ENCODE results near the gene ARHGAP8. TPM values are rescaled to one million over a fixed set of nuclear protein-coding genes. Genes with fewer than 3 reads are reported as not detected.

ARHGAP8 gene
- total and polyA plus RNA-seq, 2 experiments from 2014 or later = 62.8 to 64.9 TPM

- Mint-ChIP-seq H3K4me3 (no peak overlapping the region), H3K27me3 (ENCODE audit: insufficient read depth, low read depth, poor library complexity) (peaks cover 5% of the 10 kb centered on the region), H3K27ac (no peak overlapping the region), H3K4me1 (peaks cover 2% of the 10 kb centered on the region; the same call in 1 of the 3 replicates), H3K9me3 (peaks cover 3% of the 10 kb centered on the region; the same call in 2 of the 3 replicates), H3K36me3 (ENCODE audit: low read depth) (peaks cover 47% of the 10 kb centered on the region)
- TF ChIP-seq CTCF (conservative IDR thresholded peaks at IDR 0.05; ENCODE audit: low read depth in 2 of 2) = peak; percentile 57 to 70
- TF ChIP-seq EZH2 (IDR thresholded peaks at IDR 0.05; ENCODE audit: low read depth, unreplicated experiment) = no peak
- ATAC-seq (peak; percentile 96), DNase-seq (ENCODE audit: low spot score) (peak; percentile 66)
- H4K20me1 ChIP-seq (replicated peaks; ENCODE audit: insufficient read depth) = peaks cover 7% of the 10 kb centered on the region; the same call in 1 of the 2 replicates
- no peaks in the 10 kb centered on the region for H3K9me2 ChIP-seq (ENCODE audit: insufficient read depth)
- no peaks in the 10 kb centered on the region for H3K27me3 ChIP-seq (ENCODE audit: insufficient read depth)
- H3K4me3 ChIP-seq = no peak overlapping the region
- H3K4me1 ChIP-seq (ENCODE audit: insufficient read depth) = no peaks in the 10 kb centered on the region
- no peaks in the 10 kb centered on the region for H3K79me2 ChIP-seq (replicated peaks; ENCODE audit: insufficient read depth)
- no peaks in the 10 kb centered on the region for H3F3A ChIP-seq (replicated peaks; ENCODE audit: low read depth)
- no peaks in the 10 kb centered on the region for H3K36me3 ChIP-seq (ENCODE audit: insufficient read depth)
- no peak overlapping the region for H3K4me2 ChIP-seq
- no peak overlapping the region for H2AFZ ChIP-seq
- no peak overlapping the region for H3K27ac ChIP-seq (ENCODE audit: low read depth)
These were observed 75.8 kb downstream of the ARHGAP8 start for GRCh38 chr22:44828193-44828592.

- ATAC-seq = no peak
- Histone ChIP-seq H3K79me2 (replicated peaks; ENCODE audit: insufficient read depth) (no peaks in the 10 kb centered on the region), H3K4me1 (ENCODE audit: insufficient read depth) (peaks cover 3% of the 10 kb centered on the region), H3K4me2 (no peak overlapping the region), H2AFZ (no peak overlapping the region), H3K9me2 (ENCODE audit: insufficient read depth) (no peaks in the 10 kb centered on the region), H3K27ac (ENCODE audit: low read depth) (no peak overlapping the region), H3K27me3 (ENCODE audit: insufficient read depth) (no peaks in the 10 kb centered on the region), H3F3A (replicated peaks; ENCODE audit: low read depth) (0 out of 2 replicates have a peak, but pooled peaks cover 2% of the 10 kb centered on the region), H3K36me3 (ENCODE audit: insufficient read depth) (peaks cover 9% of the 10 kb centered on the region; the same call in 1 of the 2 replicates), H4K20me1 (replicated peaks; ENCODE audit: insufficient read depth) (peaks cover 13% of the 10 kb centered on the region), H3K4me3 (no peak overlapping the region)
- H3K36me3 Mint-ChIP-seq (ENCODE audit: low read depth) = peaks cover 52% of the 10 kb centered on the region
- peaks cover 6% of the 10 kb centered on the region; the same call in 2 of the 3 replicates for H3K4me1 Mint-ChIP-seq
- peaks cover 2% of the 10 kb centered on the region for H3K27me3 Mint-ChIP-seq (ENCODE audit: insufficient read depth, low read depth, poor library complexity)
- DNase-seq (ENCODE audit: low spot score) = no peak
- no peak overlapping the region for H3K27ac Mint-ChIP-seq
- peaks cover 18% of the 10 kb centered on the region for H3K9me3 Mint-ChIP-seq
- H3K4me3 Mint-ChIP-seq = no peak overlapping the region
- no peak for TF ChIP-seq NANOG (IDR thresholded peaks at IDR 0.05; ENCODE audit: borderline replicate concordance)
- TF ChIP-seq CREB1 (CRISPR knock-in tag; IDR thresholded peaks at IDR 0.05; ENCODE audit: low read depth) = no peak
- TF ChIP-seq JUNB (IDR thresholded peaks at IDR 0.05; ENCODE audit: unreplicated experiment) = no peak
- no peak for TF ChIP-seq ZNF114 (CRISPR knock-in tag; IDR thresholded peaks at IDR 0.05)
- TF ChIP-seq, protein P1, sequence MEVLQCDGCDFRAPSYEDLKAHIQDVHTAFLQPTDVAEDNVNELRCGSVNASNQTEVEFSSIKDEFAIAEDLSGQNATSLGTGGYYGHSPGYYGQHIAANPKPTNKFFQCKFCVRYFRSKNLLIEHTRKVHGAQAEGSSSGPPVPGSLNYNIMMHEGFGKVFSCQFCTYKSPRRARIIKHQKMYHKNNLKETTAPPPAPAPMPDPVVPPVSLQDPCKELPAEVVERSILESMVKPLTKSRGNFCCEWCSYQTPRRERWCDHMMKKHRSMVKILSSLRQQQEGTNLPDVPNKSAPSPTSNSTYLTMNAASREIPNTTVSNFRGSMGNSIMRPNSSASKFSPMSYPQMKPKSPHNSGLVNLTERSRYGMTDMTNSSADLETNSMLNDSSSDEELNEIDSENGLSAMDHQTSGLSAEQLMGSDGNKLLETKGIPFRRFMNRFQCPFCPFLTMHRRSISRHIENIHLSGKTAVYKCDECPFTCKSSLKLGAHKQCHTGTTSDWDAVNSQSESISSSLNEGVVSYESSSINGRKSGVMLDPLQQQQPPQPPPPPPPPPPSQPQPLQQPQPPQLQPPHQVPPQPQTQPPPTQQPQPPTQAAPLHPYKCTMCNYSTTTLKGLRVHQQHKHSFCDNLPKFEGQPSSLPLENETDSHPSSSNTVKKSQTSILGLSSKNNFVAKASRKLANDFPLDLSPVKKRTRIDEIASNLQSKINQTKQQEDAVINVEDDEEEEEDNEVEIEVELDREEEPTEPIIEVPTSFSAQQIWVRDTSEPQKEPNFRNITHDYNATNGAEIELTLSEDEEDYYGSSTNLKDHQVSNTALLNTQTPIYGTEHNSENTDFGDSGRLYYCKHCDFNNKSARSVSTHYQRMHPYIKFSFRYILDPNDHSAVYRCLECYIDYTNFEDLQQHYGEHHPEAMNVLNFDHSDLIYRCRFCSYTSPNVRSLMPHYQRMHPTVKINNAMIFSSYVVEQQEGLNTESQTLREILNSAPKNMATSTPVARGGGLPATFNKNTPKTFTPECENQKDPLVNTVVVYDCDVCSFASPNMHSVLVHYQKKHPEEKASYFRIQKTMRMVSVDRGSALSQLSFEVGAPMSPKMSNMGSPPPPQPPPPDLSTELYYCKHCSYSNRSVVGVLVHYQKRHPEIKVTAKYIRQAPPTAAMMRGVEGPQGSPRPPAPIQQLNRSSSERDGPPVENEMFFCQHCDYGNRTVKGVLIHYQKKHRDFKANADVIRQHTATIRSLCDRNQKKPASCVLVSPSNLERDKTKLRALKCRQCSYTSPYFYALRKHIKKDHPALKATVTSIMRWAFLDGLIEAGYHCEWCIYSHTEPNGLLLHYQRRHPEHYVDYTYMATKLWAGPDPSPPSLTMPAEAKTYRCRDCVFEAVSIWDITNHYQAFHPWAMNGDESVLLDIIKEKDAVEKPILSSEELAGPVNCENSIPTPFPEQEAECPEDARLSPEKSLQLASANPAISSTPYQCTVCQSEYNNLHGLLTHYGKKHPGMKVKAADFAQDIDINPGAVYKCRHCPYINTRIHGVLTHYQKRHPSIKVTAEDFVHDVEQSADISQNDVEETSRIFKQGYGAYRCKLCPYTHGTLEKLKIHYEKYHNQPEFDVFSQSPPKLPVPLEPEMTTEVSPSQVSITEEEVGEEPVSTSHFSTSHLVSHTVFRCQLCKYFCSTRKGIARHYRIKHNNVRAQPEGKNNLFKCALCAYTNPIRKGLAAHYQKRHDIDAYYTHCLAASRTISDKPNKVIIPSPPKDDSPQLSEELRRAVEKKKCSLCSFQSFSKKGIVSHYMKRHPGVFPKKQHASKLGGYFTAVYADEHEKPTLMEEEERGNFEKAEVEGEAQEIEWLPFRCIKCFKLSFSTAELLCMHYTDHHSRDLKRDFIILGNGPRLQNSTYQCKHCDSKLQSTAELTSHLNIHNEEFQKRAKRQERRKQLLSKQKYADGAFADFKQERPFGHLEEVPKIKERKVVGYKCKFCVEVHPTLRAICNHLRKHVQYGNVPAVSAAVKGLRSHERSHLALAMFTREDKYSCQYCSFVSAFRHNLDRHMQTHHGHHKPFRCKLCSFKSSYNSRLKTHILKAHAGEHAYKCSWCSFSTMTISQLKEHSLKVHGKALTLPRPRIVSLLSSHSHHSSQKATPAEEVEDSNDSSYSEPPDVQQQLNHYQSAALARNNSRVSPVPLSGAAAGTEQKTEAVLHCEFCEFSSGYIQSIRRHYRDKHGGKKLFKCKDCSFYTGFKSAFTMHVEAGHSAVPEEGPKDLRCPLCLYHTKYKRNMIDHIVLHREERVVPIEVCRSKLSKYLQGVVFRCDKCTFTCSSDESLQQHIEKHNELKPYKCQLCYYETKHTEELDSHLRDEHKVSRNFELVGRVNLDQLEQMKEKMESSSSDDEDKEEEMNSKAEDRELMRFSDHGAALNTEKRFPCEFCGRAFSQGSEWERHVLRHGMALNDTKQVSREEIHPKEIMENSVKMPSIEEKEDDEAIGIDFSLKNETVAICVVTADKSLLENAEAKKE (CRISPR knock-in tag; IDR thresholded peaks at IDR 0.05) = no peak
- TF ChIP-seq STAT1 (IDR thresholded peaks at IDR 0.05; ENCODE audit: unreplicated experiment) = no peak
- TF ChIP-seq CTCF (conservative IDR thresholded peaks at IDR 0.05; ENCODE audit: low read depth in 2 of 2) = no peak
- no peak for TF ChIP-seq ZNF331 (CRISPR knock-in tag; IDR thresholded peaks at IDR 0.05; ENCODE audit: low read depth)
- TF ChIP-seq EZH2 (IDR thresholded peaks at IDR 0.05; ENCODE audit: low read depth, unreplicated experiment) = no peak
These were observed 79.5 kb downstream of the ARHGAP8 start for GRCh38 chr22:44831885-44832284.
